HEK293 (cell line): Measurements from ENCODE around the gene SLU7.

Experiments
- KLF1 ChIP-seq: fragments of 450-650 bp; formaldehyde crosslinking; IDR thresholded peaks from 2 replicates; pipeline ENCODE4 v1.5.1; 2016; ENCODE audit warnings: missing biosample characterization, missing genetic modification characterization
- TCF7L2 ChIP-seq: IDR thresholded peaks from 2 replicates; pipeline ENCODE4 v1.6.1; 2011; ENCODE audit warnings: low read depth, mild to moderate bottlenecking, inconsistent platforms, low read length, moderate library complexity, borderline replicate concordance
- YY1 ChIP-seq: fragments of 450-650 bp; formaldehyde crosslinking; IDR thresholded peaks from 2 replicates; pipeline ENCODE4 v1.5.1; 2018; ENCODE audit warnings: missing biosample characterization, missing genetic modification characterization
- ZBTB44 ChIP-seq: fragments of 450-650 bp; IDR thresholded peaks from 2 replicates; pipeline ENCODE4 v1.5.1; 2018; ENCODE audit warnings: missing biosample characterization, mild to moderate bottlenecking, missing genetic modification characterization
- ZFHX2 ChIP-seq: fragments of 450-650 bp; formaldehyde crosslinking; conservative IDR thresholded peaks from 2 replicates; pipeline ENCODE4 v1.5.1; 2016; ENCODE audit warnings: missing biosample characterization, missing genetic modification characterization
- ZNF10 ChIP-seq: fragments of 450-650 bp; formaldehyde crosslinking; IDR thresholded peaks from 2 replicates; pipeline ENCODE4 v1.5.1; 2017; ENCODE audit warnings: missing biosample characterization, missing genetic modification characterization
- ZNF239 ChIP-seq: fragments of 450-650 bp; formaldehyde crosslinking; IDR thresholded peaks from 2 replicates; pipeline ENCODE4 v1.5.1; 2016; ENCODE audit warnings: missing biosample characterization, missing genetic modification characterization
- ZNF624 ChIP-seq: fragments of 450-650 bp; formaldehyde crosslinking; IDR thresholded peaks from 2 replicates; pipeline ENCODE4 v1.5.1; 2017; ENCODE audit warnings: missing biosample characterization, missing genetic modification characterization
- ZNF639 ChIP-seq: fragments of 450-650 bp; formaldehyde crosslinking; IDR thresholded peaks from 2 replicates; pipeline ENCODE4 v1.5.1; 2016; ENCODE audit warnings: missing biosample characterization, missing genetic modification characterization
- TF ChIP-seq, protein P1 (sequence below): fragments of 450-650 bp; formaldehyde crosslinking; IDR thresholded peaks from 2 replicates; pipeline ENCODE4 v1.5.1; 2016; ENCODE audit warnings: missing biosample characterization, missing genetic modification characterization

DNA sequence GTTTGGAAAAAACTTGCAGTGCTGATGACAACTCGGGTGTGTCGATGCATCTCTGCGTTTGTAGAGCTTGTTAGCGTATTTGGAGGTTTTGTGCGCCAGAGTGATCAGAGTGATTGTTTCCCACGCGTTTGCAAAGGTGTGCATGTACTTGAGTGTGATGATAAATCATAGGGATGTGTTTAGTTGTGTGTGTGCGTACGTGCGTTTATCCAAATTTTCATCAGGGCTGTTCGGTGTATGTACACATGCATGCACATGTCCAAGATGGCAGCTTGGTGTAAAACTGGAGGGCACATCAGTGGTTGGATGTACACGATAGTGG lies 48.2 kb downstream of the SLU7 start:
- TF ChIP-seq, protein P1, sequence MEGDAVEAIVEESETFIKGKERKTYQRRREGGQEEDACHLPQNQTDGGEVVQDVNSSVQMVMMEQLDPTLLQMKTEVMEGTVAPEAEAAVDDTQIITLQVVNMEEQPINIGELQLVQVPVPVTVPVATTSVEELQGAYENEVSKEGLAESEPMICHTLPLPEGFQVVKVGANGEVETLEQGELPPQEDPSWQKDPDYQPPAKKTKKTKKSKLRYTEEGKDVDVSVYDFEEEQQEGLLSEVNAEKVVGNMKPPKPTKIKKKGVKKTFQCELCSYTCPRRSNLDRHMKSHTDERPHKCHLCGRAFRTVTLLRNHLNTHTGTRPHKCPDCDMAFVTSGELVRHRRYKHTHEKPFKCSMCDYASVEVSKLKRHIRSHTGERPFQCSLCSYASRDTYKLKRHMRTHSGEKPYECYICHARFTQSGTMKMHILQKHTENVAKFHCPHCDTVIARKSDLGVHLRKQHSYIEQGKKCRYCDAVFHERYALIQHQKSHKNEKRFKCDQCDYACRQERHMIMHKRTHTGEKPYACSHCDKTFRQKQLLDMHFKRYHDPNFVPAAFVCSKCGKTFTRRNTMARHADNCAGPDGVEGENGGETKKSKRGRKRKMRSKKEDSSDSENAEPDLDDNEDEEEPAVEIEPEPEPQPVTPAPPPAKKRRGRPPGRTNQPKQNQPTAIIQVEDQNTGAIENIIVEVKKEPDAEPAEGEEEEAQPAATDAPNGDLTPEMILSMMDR (tag by site-specific recombination), result no peak
- no peak for TF ChIP-seq ZFHX2 (tag by site-specific recombination)
- TF ChIP-seq TCF7L2, result no peak
- TF ChIP-seq ZNF624 (tag by site-specific recombination), result no peak
- no peak for TF ChIP-seq ZNF10 (tag by site-specific recombination)
- TF ChIP-seq ZNF239, result no peak
- no peak for TF ChIP-seq ZBTB44 (tag by site-specific recombination)
- no peak for TF ChIP-seq ZNF639 (tag by site-specific recombination)
- TF ChIP-seq KLF1 (tag by site-specific recombination), result no peak
- TF ChIP-seq YY1 (tag by site-specific recombination), result no peak
